ENCODE results near the gene MAG.

The MAG gene

DNA sequence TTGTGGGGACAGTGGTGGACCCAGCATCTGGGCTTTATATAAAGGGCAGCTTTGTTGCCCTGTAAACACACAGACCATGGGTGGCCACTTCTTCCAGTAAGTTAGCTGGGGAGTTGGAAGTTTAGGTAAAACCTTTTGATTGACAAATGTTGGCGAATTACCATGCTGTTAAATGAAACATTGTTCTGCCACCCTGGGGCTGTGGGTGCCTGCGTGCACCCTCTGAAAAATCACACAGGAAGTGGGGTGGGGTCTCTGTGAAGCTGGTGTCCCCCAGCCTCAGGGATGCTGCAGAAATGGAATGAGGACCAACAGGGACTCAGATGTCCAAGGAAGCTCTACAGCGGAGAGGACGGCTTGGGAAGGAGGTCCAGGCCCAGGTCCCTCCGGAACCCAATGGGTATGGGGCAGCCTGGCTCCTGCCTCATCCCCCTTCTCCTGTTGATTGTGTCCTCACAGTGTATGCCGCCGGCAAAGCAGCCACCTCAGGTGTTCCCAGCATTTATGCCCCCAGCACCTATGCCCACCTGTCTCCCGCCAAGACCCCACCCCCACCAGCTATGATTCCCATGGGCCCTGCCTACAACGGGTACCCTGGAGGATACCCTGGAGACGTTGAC, 26.0 kb upstream of the MAG start:
- DNase-seq: no peak

DNA sequence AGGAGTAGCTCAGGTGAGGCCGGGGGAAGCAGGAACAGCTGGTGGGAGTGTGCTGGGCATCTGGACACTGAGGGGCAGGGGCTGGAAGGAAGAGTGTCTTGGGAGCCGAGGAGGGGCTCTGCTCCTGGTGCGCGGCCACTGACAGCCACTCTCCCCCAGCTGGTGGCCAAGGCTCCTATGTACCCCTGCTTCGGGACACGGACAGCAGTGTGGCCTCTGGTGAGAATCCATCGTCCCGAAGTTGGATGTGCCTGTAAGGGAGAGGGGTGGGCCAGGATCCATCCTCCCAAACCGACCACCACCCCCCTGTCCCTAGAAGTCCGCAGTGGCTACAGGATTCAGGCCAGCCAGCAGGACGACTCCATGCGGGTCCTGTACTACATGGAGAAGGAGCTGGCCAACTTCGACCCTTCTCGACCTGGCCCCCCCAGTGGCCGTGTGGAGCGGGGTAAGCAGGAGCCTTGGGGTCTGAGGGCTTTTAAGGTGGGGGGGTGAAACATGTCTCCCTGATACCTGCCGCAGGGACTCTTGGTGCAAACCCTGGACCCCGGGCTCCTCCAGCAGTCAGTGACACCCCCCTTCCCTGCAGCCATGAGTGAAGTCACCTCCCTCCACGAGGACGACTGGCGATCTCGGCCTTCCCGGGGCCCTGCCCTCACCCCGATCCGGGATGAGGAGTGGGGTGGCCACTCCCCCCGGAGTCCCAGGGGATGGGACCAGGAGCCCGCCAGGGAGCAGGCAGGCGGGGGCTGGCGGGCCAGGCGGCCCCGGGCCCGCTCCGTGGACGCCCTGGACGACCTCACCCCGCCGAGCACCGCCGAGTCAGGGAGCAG, 25.2 kb upstream of the MAG start:
- DNase-seq: no peak

DNA sequence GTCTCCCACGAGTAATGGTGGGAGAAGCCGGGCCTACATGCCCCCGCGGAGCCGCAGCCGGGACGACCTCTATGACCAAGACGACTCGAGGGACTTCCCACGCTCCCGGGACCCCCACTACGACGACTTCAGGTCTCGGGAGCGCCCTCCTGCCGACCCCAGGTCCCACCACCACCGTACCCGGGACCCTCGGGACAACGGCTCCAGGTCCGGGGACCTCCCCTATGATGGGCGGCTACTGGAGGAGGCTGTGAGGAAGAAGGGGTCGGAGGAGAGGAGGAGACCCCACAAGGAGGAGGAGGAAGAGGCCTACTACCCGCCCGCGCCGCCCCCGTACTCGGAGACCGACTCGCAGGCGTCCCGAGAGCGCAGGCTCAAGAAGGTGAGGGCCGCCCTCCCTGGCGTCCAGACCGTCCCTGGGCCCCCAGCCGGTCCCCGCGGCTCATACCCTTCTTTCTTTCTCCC, 24.6 kb upstream of the MAG start:
- no peak for DNase-seq

DNA sequence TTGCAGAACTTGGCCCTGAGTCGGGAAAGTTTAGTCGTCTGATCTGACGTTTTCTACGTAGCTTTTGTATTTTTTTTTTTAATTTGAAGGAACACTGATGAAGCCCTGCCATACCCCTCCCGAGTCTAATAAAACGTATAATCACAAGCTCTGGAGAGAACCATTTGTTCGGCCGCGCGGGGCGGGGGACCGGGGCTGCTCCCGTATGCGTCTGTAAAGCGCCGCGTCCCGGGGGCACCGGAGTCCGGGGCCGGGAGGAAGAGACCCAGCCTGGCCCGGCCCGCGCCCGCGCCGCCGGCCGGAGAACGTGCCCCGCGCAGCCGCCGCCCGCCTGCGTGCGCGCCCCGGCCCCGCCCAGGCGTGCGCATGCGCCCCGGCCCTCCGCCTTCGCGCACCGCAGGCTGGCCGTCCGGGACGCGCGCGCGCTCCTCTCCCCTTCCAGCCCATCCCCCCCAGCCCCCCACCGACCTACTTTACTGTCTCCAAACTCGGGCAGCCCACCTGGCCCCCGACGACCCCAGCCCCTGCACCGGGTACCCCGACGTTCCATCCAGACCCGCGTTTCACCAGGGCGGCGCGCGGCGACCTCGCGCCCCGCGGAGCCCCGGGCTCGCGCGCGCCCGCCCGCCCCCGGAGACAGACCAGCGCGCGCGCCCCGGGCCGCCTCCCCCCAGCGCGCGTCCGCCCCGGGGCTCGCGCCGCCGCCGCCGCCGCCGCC, 24.0 kb upstream of the MAG start:
- DNase-seq: no peak

DNA sequence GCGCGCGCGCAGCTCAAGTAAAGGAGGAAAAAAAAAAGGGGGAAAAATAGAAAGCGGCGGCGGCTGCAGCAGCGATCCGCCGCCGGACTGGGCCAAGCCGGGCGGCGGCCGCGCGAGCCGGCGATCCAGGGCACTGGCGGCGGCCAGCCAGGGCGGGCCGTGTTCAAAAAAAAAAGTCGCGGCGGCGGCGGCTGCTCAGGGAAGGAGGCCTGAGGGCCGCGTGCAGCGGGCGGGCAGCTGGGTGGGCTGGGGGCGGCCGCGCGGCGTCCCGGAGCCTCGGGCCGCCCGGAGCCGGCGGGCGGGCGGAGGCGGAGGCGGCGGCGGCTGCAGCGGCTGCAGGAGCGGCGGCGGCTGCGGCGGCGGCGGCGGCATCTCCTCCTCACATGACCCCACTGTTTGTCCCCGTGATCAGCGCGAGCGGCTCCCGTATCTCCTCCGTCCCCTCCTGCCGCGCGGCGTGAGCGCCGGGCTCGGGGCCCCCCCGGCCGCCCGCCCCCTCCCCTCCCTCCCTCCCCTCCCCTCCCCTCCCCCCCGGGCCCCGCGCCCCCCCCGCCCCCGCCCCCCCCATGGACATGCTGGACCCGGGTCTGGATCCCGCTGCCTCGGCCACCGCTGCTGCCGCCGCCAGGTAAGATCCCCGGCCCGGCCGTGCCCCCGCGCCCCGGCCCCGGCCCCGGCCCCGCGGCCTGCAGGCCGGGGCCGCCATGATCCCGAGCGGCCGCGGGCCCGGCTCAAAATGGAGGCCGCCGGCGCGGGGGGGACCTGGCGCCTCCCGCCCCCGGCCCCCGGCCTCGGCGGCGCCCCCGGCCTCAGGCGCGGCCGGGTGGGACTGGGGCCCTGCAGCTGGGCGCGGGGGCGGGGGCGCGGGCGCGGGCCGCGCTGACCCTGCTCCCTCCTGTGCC, 23.2 kb upstream of the MAG start, which contains the start of gene USF2:
TSS of gene USF2 (plus strand) at position 427 of the 902 bp plus-strand sequence. CDS start at position 567, 140 bp downstream.
- no peak for DNase-seq

DNA sequence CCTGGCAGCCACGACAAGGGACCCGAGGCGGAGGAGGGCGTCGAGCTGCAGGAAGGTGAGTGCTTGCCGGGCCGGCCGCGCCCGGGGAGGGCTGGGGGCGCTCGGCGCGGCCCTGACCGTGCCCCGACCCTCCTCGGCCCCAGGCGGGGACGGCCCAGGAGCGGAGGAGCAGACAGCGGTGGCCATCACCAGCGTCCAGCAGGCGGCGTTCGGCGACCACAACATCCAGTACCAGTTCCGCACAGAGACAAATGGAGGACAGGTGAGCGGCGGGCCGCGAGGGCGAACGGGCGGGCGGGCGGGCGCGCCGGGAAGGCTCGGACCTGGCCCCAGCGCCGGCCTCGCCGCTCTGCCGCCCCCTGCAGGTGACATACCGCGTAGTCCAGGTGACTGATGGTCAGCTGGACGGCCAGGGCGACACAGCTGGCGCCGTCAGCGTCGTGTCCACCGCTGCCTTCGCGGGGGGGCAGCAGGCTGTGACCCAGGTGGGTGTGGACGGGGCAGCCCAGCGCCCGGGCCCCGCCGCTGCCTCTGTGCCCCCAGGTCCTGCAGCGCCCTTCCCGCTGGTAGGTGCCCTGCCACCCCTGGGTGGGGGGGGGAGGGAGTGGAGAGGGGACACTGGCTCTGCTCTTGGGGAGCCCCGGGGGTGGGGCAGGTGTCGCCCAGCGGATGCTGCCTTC, 22.4 kb upstream of the MAG start:
- peak; percentile 39 for DNase-seq

DNA sequence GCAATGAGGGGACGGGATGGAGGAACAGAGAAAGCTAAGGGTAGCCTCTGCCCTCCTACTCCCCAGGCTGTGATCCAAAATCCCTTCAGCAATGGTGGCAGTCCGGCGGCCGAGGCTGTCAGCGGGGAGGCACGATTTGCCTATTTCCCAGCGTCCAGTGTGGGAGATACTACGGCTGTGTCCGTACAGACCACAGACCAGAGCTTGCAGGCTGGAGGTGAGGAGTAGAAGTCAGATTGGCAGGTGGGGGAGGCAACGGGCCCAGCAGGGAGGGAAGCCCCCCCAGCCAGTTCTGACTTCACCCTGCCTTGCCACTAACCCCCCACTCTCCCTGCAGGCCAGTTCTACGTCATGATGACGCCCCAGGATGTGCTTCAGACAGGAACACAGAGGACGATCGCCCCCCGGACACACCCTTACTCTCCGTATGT, 21.6 kb upstream of the MAG start:
- DNase-seq: no peak

DNA sequence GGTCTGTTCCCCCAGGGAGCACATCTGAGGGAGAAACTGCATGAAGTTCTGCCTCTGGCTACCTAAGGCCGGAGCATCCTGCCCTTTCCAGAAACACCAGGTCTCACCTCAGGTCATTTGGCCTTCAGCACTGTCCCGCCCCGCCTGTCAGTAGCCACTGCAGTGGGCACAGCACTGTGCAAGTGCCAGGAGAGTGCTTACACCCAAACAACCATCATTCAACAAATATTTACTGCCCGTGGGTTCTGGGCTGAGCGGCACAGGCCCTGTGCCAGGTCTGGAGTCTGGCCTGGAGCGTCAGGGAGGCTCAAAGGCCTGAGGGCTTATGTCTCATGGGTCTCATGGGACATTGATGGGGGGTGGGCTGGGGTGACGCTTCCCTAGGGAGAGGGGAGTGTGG, 20.4 kb upstream of the MAG start:
- DNase-seq: no peak

DNA sequence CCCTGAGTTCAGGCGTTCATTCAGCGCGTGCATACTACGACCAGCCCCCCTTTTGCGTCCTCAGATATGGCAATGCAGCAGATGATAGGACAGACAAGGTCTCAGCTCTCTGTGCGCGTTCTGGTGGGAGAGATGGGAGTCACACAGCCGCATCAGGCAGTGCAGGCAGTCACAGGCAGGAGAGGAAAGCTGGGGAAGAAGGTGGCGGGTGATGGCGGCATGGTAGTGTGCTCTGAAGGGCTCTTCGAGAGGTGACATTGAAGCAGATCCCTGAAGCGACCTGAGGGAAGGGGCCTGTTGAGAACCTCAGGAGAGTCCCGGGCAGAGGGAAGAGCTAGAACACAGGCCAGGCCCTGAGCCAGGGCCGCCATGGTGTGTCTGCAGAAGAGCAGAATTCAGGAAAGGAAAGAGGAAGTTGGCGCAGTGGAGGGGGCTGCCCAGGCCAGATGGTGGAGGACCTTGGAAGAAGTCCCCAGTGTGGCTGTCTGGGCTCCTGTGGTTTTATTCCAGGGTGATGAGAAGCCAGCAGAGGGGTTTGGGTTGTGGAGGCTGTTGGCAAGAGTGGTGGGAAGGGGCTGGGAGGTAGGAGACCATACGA, 19.7 kb upstream of the MAG start:
- DNase-seq: no peak

DNA sequence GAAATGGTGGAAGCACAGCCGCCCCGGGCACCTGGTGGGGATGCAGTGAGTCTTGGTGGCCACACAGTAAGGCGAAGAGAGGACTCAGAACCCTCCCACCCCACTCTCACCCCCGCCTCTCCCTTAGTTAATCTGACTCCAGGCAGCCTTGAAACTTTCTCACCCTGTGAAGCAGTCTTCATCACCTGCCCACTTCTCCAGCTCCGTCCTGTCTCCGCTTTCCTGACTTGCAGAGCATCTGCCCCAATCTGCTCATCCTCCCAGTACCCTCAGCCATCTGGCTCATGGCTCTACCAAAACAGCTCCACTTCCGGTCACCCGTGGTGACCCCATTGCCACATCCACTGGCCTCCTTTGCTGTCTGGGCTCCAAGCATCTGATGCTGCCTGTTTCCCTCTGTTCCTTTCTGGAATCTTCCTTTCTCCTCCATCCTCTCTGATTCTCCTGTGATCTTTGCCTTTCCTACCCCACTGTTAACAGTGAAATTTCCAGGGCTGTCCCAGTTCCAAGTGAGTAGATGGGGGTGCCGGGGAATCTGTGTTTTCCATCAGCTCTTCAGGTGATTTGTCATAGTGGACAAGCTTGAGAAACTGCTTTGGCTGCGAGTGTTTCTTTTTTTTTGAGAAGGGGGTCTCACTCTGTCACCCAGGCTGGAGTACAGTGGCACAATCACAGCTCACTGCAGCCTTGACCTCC, 18.9 kb upstream of the MAG start:
- no peak for DNase-seq

DNA sequence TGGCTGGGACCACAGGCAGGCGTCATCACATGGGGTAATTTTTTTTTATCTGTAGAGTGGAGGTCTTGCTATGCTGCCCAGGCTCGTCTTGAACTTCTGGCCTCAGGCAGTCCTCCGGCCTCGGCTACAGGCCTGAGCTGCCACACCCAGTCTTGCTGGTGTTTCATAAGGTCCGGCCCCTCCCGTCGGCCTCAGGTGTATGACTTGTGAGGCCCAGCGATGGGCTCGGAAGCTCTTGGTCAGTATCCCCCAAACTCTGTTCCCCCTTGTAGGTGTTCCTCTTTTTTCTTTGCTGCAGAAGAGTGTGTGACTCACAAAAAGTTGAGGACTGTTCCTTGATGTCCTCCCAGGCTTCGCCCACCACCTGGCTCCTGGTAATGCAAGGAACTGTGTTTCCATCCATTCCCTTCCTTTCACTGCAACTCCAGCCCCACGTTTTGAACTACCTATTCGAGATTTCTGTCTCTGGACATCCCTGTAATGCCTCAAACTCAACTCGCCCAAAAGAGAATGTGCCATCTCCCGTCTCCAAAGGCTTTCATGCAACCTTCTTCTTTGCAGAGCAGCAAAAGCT, 18.2 kb upstream of the MAG start:
- DNase-seq: no peak

DNA sequence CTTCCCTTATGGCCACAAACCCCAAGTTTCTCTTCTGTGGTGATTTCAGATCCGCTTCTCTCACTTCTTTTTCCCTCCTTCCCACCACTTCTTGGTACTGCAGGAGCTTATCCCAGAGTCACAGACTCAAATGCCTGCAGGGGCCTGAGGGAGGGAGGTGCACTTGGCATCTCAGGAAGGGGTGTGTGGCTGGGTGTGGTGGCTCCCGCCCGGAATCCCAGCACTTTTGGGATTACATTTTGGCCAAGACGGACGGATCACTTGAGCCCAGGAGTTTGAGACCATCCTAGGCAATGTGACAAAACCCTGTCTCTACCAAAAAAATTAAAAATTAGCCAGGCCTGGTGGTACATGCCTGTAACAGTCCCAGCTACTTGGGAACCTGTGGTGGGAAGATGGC, 17.6 kb upstream of the MAG start:
- no peak for DNase-seq

DNA sequence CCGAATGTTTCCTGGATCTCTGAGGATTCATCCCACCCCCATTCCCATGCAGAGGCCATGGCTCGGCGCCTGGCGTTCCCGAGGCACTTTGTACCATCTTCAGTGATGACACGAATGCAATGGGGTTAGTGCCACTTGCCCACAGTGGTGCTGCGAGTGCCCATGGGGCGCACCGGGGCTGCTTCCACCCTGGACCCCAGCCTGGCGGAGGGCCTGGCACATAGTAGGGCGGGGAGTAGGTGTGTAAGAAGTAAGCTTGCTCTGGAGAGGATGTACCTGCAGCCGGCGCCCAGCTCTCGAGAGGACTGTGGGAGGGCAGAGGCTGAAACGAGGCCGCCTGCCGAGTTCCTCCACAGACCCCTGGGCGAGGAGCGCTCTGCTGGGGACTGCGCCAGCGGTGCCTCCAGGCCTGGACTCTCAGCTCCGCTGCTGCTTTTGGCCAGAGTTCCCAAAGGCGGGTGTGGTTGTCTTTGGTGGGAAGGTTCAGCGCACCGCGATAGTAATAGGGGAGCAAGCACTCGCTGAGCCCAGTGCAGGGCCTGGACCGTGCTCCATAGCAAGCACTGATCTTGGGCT, 15.2 kb upstream of the MAG start:
- no peak for DNase-seq

DNA sequence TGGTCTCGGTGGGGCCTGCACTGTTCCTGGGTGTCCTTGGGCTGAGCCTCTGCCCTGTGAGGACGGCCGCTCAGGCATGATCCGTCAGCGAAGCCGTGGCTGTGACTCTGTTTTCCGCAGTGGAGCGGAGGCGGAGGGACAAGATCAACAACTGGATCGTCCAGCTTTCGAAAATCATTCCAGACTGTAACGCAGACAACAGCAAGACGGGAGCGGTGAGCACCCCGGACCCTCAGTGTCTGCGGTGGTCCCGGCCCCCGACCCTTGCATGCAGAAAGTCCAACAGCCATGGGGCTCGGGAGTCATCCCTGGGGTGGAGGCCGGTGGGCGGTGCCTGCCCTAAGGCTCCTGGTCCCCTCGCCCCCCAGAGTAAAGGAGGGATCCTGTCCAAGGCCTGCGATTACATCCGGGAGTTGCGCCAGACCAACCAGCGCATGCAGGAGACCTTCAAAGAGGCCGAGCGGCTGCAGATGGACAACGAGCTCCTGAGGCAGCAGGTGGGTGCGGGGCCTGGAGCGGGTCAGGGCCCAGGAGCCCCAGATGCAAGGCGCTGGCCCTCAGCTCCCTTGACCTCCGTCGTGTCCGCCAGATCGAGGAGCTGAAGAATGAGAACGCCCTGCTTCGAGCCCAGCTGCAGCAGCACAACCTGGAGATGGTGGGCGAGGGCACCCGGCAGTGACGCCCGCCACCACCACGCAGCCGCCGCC, 13.2 kb upstream of the MAG start:
- no peak for DNase-seq

DNA sequence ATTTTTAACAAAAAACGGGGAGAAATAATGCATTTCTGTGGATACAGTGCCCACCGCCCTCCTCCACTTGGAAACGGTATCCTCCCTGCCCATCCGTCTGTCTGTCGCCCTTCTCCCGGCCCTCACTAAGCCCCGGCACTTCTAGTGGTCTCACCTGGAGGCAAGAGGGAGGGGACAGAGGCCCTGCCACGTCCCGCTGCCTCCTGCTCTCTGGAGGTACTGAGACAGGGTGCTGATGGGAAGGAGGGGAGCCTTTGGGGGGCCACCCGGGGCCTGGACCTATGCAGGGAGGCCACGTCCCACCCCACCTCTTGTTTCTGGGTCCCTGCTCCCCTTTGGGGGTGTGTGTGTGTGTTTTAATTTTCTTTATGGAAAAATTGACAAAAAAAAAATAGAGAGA, 12.6 kb upstream of the MAG start:
- DNase-seq: no peak

DNA sequence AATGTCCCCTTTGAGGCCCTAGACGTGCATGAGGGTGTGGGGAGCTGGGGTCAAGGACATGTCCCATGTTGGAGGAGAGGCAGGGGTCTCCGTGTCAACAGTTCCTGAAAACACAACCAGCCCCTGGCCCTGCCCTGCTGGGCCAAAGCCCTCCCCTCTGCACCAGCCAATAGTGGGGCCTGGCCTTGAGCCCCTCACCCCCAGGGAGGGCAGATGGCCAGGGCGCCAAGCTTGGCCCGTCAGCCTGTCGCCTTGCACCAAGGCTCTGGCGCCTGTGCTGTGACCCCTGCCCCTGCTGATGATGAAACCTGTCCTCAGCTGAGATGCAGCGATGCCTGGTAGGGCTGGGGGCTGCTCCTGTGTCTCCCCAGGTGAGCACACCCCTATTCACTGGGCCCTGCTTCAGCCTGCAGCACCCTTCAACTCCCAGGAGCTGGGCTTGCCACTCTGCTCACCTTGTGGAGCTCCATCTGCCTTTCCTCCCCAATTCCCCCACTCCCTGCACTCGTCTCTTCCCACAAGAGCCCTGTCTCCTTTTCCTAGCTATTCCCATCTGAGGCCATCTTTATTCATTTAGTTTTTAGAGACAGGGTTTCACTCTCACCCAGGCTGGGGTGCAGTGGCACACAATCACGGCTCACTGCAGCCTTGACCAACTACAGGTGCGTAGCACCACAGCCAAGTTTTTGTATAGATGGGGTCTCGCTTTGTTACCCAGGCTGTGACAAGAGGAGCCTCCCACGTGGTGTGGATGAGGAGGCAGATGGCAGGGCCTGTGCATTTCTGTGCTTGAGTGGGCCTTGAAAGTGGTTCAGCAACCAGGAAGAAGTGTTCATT, 11.8 kb upstream of the MAG start:
- no peak for DNase-seq

DNA sequence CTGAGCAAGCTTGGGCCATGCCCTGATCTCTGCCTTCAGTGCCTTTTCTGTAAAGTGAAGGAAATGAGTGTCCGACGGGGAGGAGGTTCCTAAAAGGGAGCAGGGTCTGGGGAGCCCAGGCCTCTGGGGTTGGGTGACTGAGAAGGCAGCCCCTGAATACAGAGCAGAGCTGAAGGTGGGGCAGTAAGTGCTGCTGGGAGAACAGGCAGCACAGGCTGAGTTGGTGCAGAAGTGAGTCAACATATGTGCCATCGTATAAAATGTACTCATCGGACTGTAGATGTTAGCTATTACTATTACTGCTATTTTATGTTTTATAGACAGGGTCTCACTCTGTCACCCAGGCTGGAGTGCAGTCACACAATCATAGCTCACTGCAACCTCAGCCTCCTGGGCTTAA, 10.7 kb upstream of the MAG start:
- no peak for DNase-seq

All from SHP77 treated with DMSO at 0.1 percent for 48 hours (cell line).